ENCODE data around the gene PCDHGC5. TPM values are rescaled to one million over a fixed set of nuclear protein-coding genes. Genes with fewer than 3 reads are reported as not detected.

Gene PCDHGC5
- total RNA-seq, 1 donor from 2014 or later = 0.54 TPM

- TF ChIP-seq CTCF (IDR thresholded peaks at IDR 0.05; ENCODE audit: insufficient read depth, low read length, poor library complexity, severe bottlenecking) = no peak
- Histone ChIP-seq H3K36me3 (ENCODE audit: control insufficient read depth, insufficient read depth, low read length) (no peaks in the 10 kb centered on the region), H3K4me3 (ENCODE audit: low read depth, low read length) (no peak overlapping the region), H3K27me3 (ENCODE audit: control insufficient read depth, insufficient read depth, low read length) (no peaks in the 10 kb centered on the region)
- DNase-seq (ENCODE audit: low read depth) = no peak
Measured at GRCh38 chr5:141519605-141520565, 31.0 kb downstream of the PCDHGC5 start.

GRCh38 chr5:141521244-141521781 lies 32.4 kb downstream of the PCDHGC5 start:
- Histone ChIP-seq H3K4me3 (ENCODE audit: low read depth, low read length) (no peak overlapping the region), H3K27me3 (ENCODE audit: control insufficient read depth, insufficient read depth, low read length) (no peaks in the 10 kb centered on the region), H3K36me3 (ENCODE audit: control insufficient read depth, insufficient read depth, low read length) (no peaks in the 10 kb centered on the region)
- TF ChIP-seq CTCF (IDR thresholded peaks at IDR 0.05; ENCODE audit: insufficient read depth, low read length, poor library complexity, severe bottlenecking) = no peak
- DNase-seq (ENCODE audit: low read depth) = peak; percentile 99

GRCh38 chr5:141522301-141522700 lies 33.4 kb downstream of the PCDHGC5 start:
- no peak overlapping the region for H3K4me3 ChIP-seq (ENCODE audit: low read depth, low read length)
- H3K27me3 ChIP-seq (ENCODE audit: control insufficient read depth, insufficient read depth, low read length) = no peaks in the 10 kb centered on the region
- no peaks in the 10 kb centered on the region for H3K36me3 ChIP-seq (ENCODE audit: control insufficient read depth, insufficient read depth, low read length)
- no peak for DNase-seq (ENCODE audit: low read depth)
- no peak for TF ChIP-seq CTCF (IDR thresholded peaks at IDR 0.05; ENCODE audit: insufficient read depth, low read length, poor library complexity, severe bottlenecking)

GRCh38 chr5:141523991-141524390 lies 35.1 kb downstream of the PCDHGC5 start:
- no peaks in the 10 kb centered on the region for H3K36me3 ChIP-seq (ENCODE audit: control insufficient read depth, insufficient read depth, low read length)
- no peak for TF ChIP-seq CTCF (IDR thresholded peaks at IDR 0.05; ENCODE audit: insufficient read depth, low read length, poor library complexity, severe bottlenecking)

GRCh38 chr5:141524604-141525597 lies 36.0 kb downstream of the PCDHGC5 start:
- no peaks in the 10 kb centered on the region for H3K36me3 ChIP-seq (ENCODE audit: control insufficient read depth, insufficient read depth, low read length)
- no peak overlapping the region for H3K4me3 ChIP-seq (ENCODE audit: low read depth, low read length)
- no peaks in the 10 kb centered on the region for H3K27me3 ChIP-seq (ENCODE audit: control insufficient read depth, insufficient read depth, low read length)
- DNase-seq (ENCODE audit: low read depth) = peak; percentile 81
- peak; percentile 100 for TF ChIP-seq CTCF (IDR thresholded peaks at IDR 0.05; ENCODE audit: insufficient read depth, low read length, poor library complexity, severe bottlenecking)

More at GRCh38 chr5:141523991-141524390, 35.1 kb downstream of the PCDHGC5 start:
- H3K4me3 ChIP-seq (ENCODE audit: low read depth, low read length) = no peak overlapping the region
- DNase-seq (ENCODE audit: low read depth) = no peak
- no peaks in the 10 kb centered on the region for H3K27me3 ChIP-seq (ENCODE audit: control insufficient read depth, insufficient read depth, low read length)
